ENCODE results near the gene BZW1. TPM values are rescaled to one million over a fixed set of nuclear protein-coding genes. Genes with fewer than 3 reads are reported as not detected.

BZW1 gene
- polyA plus RNA-seq, 1 of the 3 experiments (the other 2 are of a cell fraction), result 131 TPM

GRCh38 chr2:200778038-200778437 lies 33.7 kb upstream of the BZW1 start:
- ChIA-PET POLR2A (no interaction called here), CTCF (interaction anchor here (1.0 kb wide), 1 partner anchor 12 kb away, joined by 3 read pairs; no protein-coding TSS in a partner anchor)
- Histone ChIP-seq H3K36me3 (replicated peaks in 1 of 2; ENCODE audit: control insufficient read depth in 1 of 2, insufficient read depth in 2 of 2, low read length in 1 of 2) (no peaks in the 10 kb centered on the region), H3F3A (replicated peaks; ENCODE audit: insufficient read depth) (no peaks in the 10 kb centered on the region), H3K27ac (ENCODE audit: low read depth in 2 of 2, low read length in 1 of 2) (peak overlapping the region in 1 of 2 experiments; percentile 46; a peak in 1 of 4 replicates), H3K4me2 (peak overlapping the region; percentile 61), H4K20me1 (ENCODE audit: insufficient read depth) (no peaks in the 10 kb centered on the region), H3K27me3 (ENCODE audit: insufficient read depth) (no peaks in the 10 kb centered on the region), H3K9me2 (no peaks in the 10 kb centered on the region), H3K4me1 (ENCODE audit: control insufficient read depth in 1 of 2, insufficient read depth in 2 of 2, low read depth in 1 of 2, low read length in 1 of 2) (peaks cover 0 to 19% of the 10 kb centered on the region in 2 experiments; a peak in 3 of 4 replicates), H3K4me3 (ENCODE audit: low read depth in 2 of 2, low read length in 1 of 2) (no peak overlapping the region), H2AFZ (ENCODE audit: low read depth) (no peak overlapping the region), H3K79me2 (ENCODE audit: insufficient read depth) (no peaks in the 10 kb centered on the region), H3K9ac (no peak overlapping the region), H3K9me3 (no peaks in the 10 kb centered on the region)
- no peak for DNase-seq
- 39% methylated on average over 7 of the region's 7 CpGs for WGBS (ENCODE audit: low lambda C conversion rate)
- TF ChIP-seq SMC3 (IDR thresholded peaks at IDR 0.05; ENCODE audit: low read depth, low read length) (no peak), RCOR1 (IDR thresholded peaks at IDR 0.05; ENCODE audit: low read length) (no peak), PBX3 (IDR thresholded peaks at IDR 0.05) (peak; percentile 68), RXRA (IDR thresholded peaks at IDR 0.05; ENCODE audit: borderline replicate concordance, low read depth) (no peak), TEAD4 (IDR thresholded peaks at IDR 0.05; ENCODE audit: borderline replicate concordance, insufficient read depth) (0 out of 2 replicates have a peak, but pooled peaks have one; percentile 32), NFIC (IDR thresholded peaks at IDR 0.05; ENCODE audit: borderline replicate concordance) (peak; percentile 86), EP300 (IDR thresholded peaks at IDR 0.05; ENCODE audit: borderline replicate concordance in 1 of 2, low read depth in 1 of 2, low read length in 1 of 2) (0 out of 4 replicates have a peak, but pooled peaks of 1 of the 2 experiments have one; percentile 52), JUND (IDR thresholded peaks at IDR 0.05) (peak; percentile 73), GATA2 (CRISPR knock-in tag; IDR thresholded peaks at IDR 0.05) (no peak), USF1 (IDR thresholded peaks at IDR 0.05; ENCODE audit: borderline replicate concordance, low read depth) (no peak), CTCF (IDR thresholded peaks at IDR 0.05) (no peak), FOXJ3 (CRISPR knock-in tag; IDR thresholded peaks at IDR 0.05) (no peak), RAD21 (IDR thresholded peaks at IDR 0.05; ENCODE audit: low read length) (no peak), TCF12 (IDR thresholded peaks at IDR 0.05) (peak; percentile 48), ZBTB33 (IDR thresholded peaks at IDR 0.05; ENCODE audit: borderline replicate concordance, low read depth) (0 out of 2 replicates have a peak, but pooled peaks have one; percentile 17), GABPA (IDR thresholded peaks at IDR 0.05; ENCODE audit: low read depth) (no peak), MXI1 (IDR thresholded peaks at IDR 0.05; ENCODE audit: low read depth, low read length) (no peak), EZH2phosphoT487 (IDR thresholded peaks at IDR 0.05; ENCODE audit: borderline replicate concordance, low read depth) (no peak), NRF1 (IDR thresholded peaks at IDR 0.05; ENCODE audit: low read depth, low read length) (no peak), FOSL2 (IDR thresholded peaks at IDR 0.05; ENCODE audit: borderline replicate concordance, low read depth) (peak; percentile 83), YY1 (IDR thresholded peaks at IDR 0.05; ENCODE audit: low read depth) (no peak), SIN3A (IDR thresholded peaks at IDR 0.05; ENCODE audit: borderline replicate concordance, low read depth, low read length) (no peak), MAX (IDR thresholded peaks at IDR 0.05; ENCODE audit: low read depth) (no peak), USF2 (IDR thresholded peaks at IDR 0.05; ENCODE audit: borderline replicate concordance, low read depth, low read length) (no peak)
